Fibroblast of skin of right biceps (primary cell): ENCODE measurements around the gene G6PC2.
"Not testable (repeated sequence)": the region's sequence is repeated elsewhere in the genome, so short reads cannot be mapped to it uniquely, and the experiment has no call there.

Source experiments
- DNase-seq: peaks from one replicate; pipeline ENCODE4 v3.0.0-alpha.2; 2013

Gene G6PC2

GRCh38 chr2:168907940-168908662, 7.0 kb downstream of the G6PC2 start:
- no peak for DNase-seq

DNA sequence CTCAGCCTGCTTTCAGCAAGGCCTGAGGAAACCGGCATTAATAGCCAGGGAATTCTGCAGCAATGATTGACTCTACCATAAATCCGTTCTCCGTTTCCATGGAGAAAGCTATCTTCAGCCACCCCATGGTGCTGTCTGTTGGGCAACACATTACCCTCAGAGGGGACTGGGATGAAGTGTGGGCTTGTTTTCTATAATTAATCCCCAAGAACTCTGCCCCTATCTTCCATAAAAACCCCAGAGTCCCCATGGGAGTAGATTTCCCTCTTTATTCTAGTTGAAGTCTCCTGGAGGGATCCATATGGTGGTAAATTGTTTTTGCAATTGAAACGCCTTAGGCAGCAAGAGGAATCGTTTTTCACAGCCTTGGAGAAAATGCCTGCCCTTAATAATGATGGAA, 9.2 kb downstream of the G6PC2 start:
- DNase-seq, result no peak

DNA sequence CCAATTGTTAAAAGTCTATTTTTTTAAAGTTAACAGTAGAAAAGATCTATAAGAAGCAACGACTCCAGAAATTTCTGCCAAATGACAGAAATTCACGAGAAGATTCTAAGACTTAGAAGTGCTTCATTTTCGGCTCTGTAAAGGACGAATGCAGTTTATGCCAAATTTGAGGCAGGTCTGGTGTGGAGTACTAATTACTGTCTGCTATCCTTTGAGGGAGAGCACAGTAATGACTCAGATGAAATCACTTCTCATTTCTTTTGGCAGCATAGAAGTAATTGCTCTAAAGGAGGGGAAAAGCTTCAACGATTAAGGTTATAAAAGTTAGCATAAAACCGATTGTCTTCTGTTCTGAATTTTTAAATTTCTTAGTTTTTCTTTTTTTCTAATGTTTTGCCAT, 11.4 kb downstream of the G6PC2 start:
- DNase-seq, result no peak

- no peak for DNase-seq
Measured at GRCh38 chr2:168912901-168913369, 11.8 kb downstream of the G6PC2 start.

- no peak for DNase-seq
Measured at GRCh38 chr2:168913495-168913894, 12.4 kb downstream of the G6PC2 start.

- no peak for DNase-seq
Measured at GRCh38 chr2:168915441-168916330, 14.6 kb downstream of the G6PC2 start.

DNA sequence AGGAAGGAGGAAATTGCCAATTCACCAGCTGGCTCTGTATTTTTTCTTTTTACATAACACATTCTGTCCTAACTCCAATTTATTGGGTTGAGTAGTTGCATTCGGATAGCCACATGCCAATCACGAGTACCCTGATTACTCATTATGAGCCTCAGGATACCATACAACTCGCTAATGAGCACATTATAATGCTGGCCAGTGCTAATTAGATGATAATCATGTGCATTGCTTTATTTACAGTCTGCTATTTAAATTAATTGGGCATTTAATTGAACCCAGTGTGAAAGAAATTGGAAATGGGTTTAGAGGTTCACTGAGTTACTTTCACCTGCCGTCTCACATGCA, 15.2 kb downstream of the G6PC2 start:
- no peak for DNase-seq

DNA sequence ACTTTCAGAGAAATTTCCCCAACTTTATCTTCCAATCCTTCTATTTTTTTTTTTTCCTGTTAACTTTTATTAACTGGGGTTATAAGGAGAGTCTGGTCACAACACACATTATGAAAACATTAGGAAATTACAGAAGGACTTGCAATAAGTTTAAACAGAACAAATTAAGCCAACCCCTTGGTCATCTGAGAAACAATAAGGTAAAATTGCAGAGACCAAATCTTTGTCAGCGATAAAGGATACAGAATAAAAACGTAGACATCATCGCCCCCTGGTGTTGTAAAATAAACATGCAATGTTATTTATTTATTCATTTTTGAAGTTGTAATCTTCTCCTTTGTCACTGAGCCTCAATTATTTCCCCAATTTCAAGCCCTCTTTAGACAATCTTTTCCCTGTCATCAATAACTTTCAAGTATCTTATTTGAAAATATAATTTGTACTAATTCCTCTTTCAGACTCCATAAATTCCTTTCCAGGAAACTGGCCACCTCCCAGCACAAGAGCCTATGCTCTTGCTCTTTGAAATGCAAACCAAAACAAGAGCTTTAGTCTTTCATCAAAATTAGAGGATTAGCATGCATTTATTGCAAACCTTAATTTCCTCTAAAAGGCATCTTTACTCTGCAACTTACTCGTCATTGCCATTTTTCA, 19.5 kb downstream of the G6PC2 start:
- DNase-seq, result peak; percentile 13

DNA sequence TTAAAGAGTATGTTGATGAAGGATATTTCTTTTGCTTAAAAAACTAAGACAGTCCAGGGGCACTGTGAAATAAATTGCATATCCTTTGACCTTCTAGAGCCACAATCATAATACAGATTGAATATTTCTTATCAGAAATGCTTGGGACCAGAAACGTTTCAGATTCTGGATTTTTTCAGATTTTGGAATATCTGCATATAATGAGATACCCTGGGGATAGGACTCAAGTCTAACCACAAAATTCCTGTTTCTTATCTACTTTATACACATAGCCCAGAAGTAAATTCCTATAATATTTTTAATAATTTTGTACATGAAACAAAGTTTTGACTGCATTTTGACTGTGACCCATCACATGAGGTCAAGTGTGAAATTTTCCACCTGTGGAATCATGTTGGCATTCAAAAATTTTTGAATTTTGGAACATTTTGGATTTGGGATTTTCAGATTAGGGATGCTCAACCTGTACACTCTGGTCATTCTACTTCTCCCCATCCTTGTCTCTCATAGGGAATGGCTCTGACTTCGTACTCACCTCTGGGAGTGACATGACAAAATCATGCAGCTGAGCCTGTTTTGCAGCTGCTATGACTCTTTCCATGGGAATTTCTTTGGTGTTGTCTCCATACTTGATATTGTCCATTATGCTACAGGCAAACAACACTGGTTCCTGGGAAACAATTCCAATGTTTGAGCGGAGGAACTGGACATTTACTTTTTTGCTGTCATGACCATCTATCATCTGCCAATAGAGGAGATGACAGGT, 25.7 kb downstream of the G6PC2 start:
- DNase-seq, result no peak

GRCh38 chr2:168928113-168928831, 27.2 kb downstream of the G6PC2 start:
- DNase-seq, result no peak

DNA sequence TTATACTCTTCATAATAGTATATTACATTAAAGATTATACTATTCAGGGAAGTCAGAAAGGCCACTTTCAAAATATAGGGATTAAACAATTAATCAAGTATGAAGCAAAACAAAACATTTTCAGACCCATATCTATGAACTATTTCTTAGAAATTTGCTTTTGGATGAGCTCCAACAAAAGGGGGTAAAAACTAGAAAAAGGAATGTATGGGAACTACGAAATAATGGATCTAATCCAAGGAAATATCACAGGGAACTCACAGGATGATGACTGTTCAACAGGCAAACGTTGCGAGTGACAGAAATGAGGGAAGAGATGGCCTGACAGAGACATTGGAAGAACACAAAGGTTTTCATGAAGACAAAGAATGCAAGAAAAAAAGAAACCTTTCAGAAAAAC, 27.9 kb downstream of the G6PC2 start:
- peak; percentile 39 for DNase-seq

GRCh38 chr2:168930242-168930641, 29.2 kb downstream of the G6PC2 start:
- no peak for DNase-seq

DNA sequence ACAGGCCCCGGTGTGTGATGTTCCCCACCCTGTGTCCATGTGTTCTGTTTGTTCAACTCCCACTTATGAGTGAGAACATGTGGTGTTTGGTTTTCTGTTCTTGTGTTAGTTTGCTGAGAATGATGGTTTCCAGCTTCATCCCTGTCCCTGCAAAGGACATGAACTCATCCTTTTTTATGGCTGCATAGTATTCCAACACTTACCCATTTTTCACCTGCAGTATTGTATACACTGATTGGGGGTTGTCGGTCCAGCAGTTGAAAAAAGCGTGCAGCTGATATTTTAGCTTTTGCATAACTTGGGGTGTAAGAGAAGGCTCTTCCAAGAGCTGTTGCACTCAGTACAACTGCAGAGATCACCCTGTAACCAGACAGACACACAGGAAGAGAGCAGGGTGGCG, 31.1 kb downstream of the G6PC2 start:
- not testable (repeated sequence) for DNase-seq

DNA sequence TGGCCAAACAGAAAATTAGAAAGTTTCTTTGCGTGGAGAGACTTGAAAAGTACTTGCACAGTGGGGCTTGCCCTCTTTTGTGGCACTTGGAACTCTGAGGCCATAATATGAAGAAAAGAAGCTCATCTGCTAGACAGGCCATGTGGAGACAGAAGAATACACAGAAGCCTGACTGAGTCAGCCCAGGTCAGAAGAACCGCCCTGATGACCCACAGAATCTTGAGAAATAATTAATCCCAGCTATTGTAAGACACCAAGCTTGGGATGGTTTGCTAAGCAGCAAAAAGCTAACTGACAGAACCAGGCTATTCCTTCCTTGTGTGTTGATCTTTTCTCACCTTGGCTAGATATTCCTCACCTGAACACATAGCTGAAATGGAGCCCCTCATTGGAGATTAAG, 33.7 kb downstream of the G6PC2 start:
- no peak for DNase-seq

DNA sequence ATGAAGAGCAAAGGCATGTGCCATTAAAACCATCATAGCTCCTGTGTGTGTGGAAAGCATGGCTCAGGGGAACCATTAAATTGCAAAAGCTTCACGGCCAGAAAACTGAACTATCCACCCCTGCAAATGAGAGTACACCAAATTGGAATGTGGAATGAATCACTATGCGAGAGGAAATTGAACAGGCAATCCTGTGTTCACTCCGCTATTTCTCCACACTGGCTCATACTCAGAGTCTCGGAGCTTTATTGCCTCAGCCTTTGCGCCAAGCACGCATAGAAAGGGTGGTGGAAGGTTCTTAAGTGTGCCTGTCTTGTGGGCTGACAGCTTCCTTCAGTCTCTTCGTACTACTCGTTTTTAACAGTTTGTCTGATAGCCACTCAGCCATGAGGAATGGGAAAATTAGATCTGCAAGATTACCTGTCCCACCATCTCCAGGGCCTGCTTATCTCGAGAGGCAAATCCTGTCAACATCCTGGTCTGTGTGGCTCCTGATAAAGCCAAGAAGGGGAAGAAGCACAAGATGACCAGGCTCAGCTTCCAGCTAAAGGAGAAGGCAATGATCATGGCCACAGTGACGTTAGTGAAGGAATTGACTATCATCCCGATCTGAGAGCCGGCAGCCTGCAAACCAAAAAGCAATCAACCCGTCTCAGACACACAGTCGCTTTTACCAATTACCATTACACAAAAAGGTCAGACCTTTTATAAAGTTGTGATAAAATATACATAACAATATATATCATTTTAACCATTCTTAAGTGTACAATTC, 34.9 kb downstream of the G6PC2 start:
- DNase-seq, result peak; percentile 52

DNA sequence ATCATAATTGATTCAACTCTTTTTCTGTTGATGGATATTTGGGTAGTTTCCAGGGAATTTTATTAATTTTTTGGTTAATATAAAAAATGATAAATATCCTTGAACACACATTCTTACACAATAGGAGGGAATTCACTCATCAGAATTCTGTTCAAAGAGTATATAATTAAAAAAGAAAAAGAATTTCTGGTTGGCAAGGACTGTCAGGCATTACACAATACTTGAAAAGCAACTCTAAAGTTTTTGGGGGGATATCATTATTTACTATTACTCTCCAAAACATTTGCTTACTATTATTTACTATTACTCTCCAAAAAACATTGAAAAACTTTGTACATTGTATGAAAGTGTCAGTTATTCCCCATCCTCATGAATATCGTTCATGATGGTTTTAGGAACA, 38.0 kb downstream of the G6PC2 start:
- no peak for DNase-seq

GRCh38 chr2:168939918-168940317, 38.8 kb downstream of the G6PC2 start:
- no peak for DNase-seq

- DNase-seq, result no peak
Measured at GRCh38 chr2:168941297-168941696, 40.2 kb downstream of the G6PC2 start.

DNA sequence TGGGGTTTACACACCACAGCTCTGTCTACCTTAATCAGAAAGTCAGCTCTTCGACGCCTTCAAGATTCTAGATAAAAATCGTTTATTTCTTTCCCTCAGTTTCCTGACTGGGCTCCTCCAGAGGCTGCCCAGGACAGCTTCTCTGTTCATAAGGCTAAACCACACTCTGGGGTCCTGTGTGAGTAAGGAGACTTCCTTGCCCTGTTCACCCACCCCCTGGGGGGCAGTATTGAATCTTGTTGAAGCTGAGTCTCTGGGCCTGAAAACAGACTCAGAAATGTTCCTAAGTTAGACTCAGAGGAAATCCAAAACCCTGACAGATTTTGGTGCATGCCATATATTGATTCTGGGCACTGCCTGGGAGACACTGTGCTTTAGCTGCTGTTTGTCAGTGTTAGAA, 43.0 kb downstream of the G6PC2 start:
- DNase-seq, result no peak

DNA sequence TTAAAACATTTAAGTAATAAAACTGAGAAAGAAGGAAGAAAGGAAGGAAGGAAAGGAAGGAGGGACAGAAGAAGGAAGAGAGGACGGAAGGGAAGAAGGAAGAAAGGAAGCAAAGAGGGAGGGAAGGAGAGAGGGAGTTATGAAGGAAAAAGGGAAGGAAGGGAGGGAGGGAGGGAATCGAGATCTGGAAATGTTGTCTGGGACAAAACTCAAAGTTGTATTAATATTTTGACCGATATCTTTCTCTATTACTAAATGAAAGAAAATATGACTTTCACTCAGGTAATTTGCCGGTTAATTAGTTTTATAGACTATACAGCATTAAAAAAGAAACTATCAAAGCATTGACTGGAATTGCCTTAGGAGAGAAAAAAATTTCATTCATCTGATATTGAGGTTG, 44.4 kb downstream of the G6PC2 start:
- no peak for DNase-seq

- no peak for DNase-seq
Measured at GRCh38 chr2:168948621-168949212, 47.6 kb downstream of the G6PC2 start.
